Fibroblast of pulmonary artery (primary cell): ENCODE results near the gene ASCC3.
A peak's percentile ranks its signal among the peaks of the same experiment; 100 is the strongest.

ENCODE experiments used
- DNase-seq: peaks from one replicate; pipeline ENCODE4 v3.0.0-alpha.2; 2010; ENCODE audit warnings: low read depth
- H3K4me3 ChIP-seq: replicated peaks from 2 replicates; pipeline ENCODE4 v1.5.1; 2011; ENCODE audit warnings: low read depth, mild to moderate bottlenecking, control low read depth, low read length, moderate library complexity
- TF ChIP-seq, protein P1 (sequence below): IDR thresholded peaks from 2 replicates; pipeline ENCODE4 v1.5.1; 2011; ENCODE audit warnings: mild to moderate bottlenecking, control low read depth, low read length, inconsistent platforms; ENCODE audit errors: missing control alignments

The ASCC3 gene

DNA sequence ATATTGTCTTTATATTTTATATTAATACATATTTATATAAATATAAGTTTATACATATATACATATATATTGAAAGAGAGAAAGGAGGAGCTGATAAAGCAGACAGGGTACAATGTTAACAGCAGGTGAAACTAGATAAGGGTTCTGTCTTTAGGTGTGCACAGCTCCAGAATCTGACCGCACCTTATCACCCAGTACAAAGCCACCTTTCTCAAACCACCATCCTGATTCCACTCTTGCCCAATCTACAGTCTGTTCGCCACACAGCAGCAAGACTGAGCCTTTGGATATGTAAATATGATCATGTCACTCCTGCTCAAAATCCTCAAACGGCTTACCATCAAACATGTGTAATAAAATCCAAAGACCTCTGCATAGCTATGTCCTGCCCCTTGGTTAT lies 34.7 kb upstream of the ASCC3 start:
- H3K4me3 ChIP-seq: no peak overlapping the region
- TF ChIP-seq, protein P1, sequence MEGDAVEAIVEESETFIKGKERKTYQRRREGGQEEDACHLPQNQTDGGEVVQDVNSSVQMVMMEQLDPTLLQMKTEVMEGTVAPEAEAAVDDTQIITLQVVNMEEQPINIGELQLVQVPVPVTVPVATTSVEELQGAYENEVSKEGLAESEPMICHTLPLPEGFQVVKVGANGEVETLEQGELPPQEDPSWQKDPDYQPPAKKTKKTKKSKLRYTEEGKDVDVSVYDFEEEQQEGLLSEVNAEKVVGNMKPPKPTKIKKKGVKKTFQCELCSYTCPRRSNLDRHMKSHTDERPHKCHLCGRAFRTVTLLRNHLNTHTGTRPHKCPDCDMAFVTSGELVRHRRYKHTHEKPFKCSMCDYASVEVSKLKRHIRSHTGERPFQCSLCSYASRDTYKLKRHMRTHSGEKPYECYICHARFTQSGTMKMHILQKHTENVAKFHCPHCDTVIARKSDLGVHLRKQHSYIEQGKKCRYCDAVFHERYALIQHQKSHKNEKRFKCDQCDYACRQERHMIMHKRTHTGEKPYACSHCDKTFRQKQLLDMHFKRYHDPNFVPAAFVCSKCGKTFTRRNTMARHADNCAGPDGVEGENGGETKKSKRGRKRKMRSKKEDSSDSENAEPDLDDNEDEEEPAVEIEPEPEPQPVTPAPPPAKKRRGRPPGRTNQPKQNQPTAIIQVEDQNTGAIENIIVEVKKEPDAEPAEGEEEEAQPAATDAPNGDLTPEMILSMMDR: no peak
- no peak for DNase-seq

- DNase-seq: no peak
- no peak overlapping the region for H3K4me3 ChIP-seq
- TF ChIP-seq, protein P1: no peak
Observed at GRCh38 chr6:100913400-100914276, 32.5 kb upstream of the ASCC3 start.

DNA sequence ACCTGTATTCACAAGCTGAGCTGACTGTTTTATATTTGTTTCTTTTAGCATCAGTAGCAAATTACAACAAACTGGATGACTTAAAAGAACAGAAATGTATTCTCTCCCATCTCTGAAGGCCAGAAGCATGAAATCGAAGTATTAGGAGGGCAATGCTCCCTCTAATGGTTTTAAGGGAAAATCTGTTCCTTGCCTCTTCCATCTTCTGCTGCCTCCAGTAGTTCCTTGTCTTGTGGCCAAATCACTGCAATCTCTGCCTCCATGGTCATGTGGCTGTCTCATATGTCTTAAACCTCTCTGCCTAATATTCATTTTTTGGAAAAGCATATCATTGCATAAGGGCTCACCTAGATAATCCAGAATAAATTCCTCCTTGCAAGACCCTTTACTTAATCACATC lies 25.2 kb upstream of the ASCC3 start:
- H3K4me3 ChIP-seq: no peak overlapping the region
- TF ChIP-seq, protein P1: peak; percentile 3
- DNase-seq: no peak

GRCh38 chr6:100905067-100905466 lies 23.9 kb upstream of the ASCC3 start:
- TF ChIP-seq, protein P1: no peak
- DNase-seq: no peak
- no peak overlapping the region for H3K4me3 ChIP-seq

DNA sequence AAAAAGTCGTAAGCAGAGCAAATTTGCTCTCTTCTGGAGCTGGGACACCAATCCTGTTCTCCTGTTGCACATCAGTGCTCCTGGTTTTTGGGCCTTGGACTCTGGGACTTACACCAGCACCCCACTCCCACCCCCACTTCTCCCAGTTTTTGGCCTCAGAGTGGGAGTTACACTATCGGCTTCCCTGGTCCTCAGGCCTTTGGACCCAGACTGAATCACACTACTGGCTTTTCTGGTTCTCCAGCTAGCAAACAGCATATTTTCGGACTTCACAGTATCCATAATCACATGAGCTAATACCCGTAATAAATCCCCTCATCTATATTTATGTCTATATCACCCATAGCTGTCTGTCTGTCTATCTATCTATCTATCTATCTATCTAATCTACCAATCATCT lies 23.2 kb upstream of the ASCC3 start:
- TF ChIP-seq, protein P1: no peak
- no peak for DNase-seq
- no peak overlapping the region for H3K4me3 ChIP-seq

DNA sequence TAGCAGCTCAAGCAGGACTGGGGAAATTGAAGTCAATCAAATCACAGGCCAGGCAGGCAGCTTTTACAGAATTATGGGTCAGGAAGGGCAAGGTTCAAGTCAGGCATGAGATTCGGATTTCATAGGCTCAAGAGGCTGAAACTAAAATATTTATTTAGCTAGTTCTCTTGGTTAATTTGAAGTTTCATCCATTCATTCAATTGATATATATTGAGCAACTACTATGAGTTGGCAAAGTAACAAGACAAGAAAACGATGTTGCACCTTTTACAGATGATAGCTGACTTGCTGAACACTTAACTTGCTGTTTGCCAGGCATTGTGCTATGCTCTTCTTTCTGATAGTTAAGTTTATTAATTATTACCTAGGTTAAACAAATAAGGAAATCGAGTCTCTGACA lies 20.5 kb upstream of the ASCC3 start:
- TF ChIP-seq, protein P1: no peak
- no peak for DNase-seq

GRCh38 chr6:100899202-100899601 lies 18.1 kb upstream of the ASCC3 start:
- TF ChIP-seq, protein P1: no peak
- H3K4me3 ChIP-seq: no peak overlapping the region
- DNase-seq: no peak

More for the DNA sequence above, 20.5 kb upstream of the ASCC3 start:
- H3K4me3 ChIP-seq: no peak overlapping the region
